ENCODE data around the gene ATP9B.
"Not testable (repeated sequence)": the region's sequence is repeated elsewhere in the genome, so short reads cannot be mapped to it uniquely, and the experiment has no call there.

ATP9B gene

GRCh38 chr18:79361766-79362522, 292.8 kb downstream of the ATP9B start:
- no peak for DNase-seq (ENCODE audit: low spot score)

GRCh38 chr18:79365701-79366100, 296.5 kb downstream of the ATP9B start:
- DNase-seq (ENCODE audit: low spot score): no peak

- no peak for DNase-seq (ENCODE audit: low spot score)
Measured at GRCh38 chr18:79366177-79367094, 297.2 kb downstream of the ATP9B start.

GRCh38 chr18:79367480-79367879, 298.3 kb downstream of the ATP9B start:
- DNase-seq (ENCODE audit: low spot score): no peak

GRCh38 chr18:79367989-79368388, 298.8 kb downstream of the ATP9B start:
- DNase-seq (ENCODE audit: low spot score): no peak

GRCh38 chr18:79368681-79369080, 299.5 kb downstream of the ATP9B start:
- DNase-seq (ENCODE audit: low spot score): no peak

- DNase-seq (ENCODE audit: low spot score): no peak
Measured at GRCh38 chr18:79371561-79372121, 302.4 kb downstream of the ATP9B start.

- no peak for DNase-seq (ENCODE audit: low spot score)
Measured at GRCh38 chr18:79372461-79372860, 303.3 kb downstream of the ATP9B start.

- no peak for DNase-seq (ENCODE audit: low spot score)
Measured at GRCh38 chr18:79372991-79373390, 303.8 kb downstream of the ATP9B start.

- DNase-seq (ENCODE audit: low spot score): no peak
Measured at GRCh38 chr18:79373736-79374135, 304.5 kb downstream of the ATP9B start.

GRCh38 chr18:79374408-79375171, 305.4 kb downstream of the ATP9B start:
- DNase-seq (ENCODE audit: low spot score): peak; percentile 65

GRCh38 chr18:79375441-79376154, 306.4 kb downstream of the ATP9B start:
- DNase-seq (ENCODE audit: low spot score): no peak

GRCh38 chr18:79376661-79377060, 307.5 kb downstream of the ATP9B start:
- DNase-seq (ENCODE audit: low spot score): not testable (repeated sequence)

GRCh38 chr18:79377187-79377891, 308.1 kb downstream of the ATP9B start:
- DNase-seq (ENCODE audit: low spot score): no peak

GRCh38 chr18:79378536-79379250, 309.5 kb downstream of the ATP9B start:
- peak; percentile 81 for DNase-seq (ENCODE audit: low spot score)

- no peak for DNase-seq (ENCODE audit: low spot score)
Measured at GRCh38 chr18:79379251-79379905, 310.2 kb downstream of the ATP9B start.

GRCh38 chr18:79379931-79380815, 311.0 kb downstream of the ATP9B start:
- no peak for DNase-seq (ENCODE audit: low spot score)
